ENCODE data around the gene NHSL1.

The NHSL1 gene

GRCh38 chr6:138465007-138465645 is 34.2 kb downstream of the NHSL1 start:
- ATAC-seq (peak; percentile 86), DNase-seq (no peak)
- Mint-ChIP-seq H3K9me3 (peaks cover 0 to 14% of the 10 kb centered on the region in 2 donors), H3K27me3 (no peaks in the 10 kb centered on the region), H3K4me1 (peaks cover 7% of the 10 kb centered on the region), H3K27ac (peak overlapping the region in 1 of 2 donors; percentile 3), H3K4me3 (no peak overlapping the region)

- Mint-ChIP-seq H3K27me3 (no peaks in the 10 kb centered on the region), H3K27ac (peak overlapping the region in 1 of 2 donors; percentile 20), H3K4me1 (peaks cover 7% of the 10 kb centered on the region), H3K4me3 (no peak overlapping the region), H3K9me3 (peaks cover 0 to 14% of the 10 kb centered on the region in 2 donors)
- ATAC-seq (no peak), DNase-seq (no peak)
Measured at GRCh38 chr6:138464085-138464484, 35.2 kb downstream of the NHSL1 start.

- H3K27ac Mint-ChIP-seq, result peak overlapping the region; percentile 1 to 21
- no peak for ATAC-seq
- no peak for DNase-seq
- peaks cover 10% of the 10 kb centered on the region for H3K4me1 Mint-ChIP-seq
- H3K4me3 Mint-ChIP-seq, result no peak overlapping the region
- H3K9me3 Mint-ChIP-seq, result peaks cover 0 to 14% of the 10 kb centered on the region in 2 donors
- H3K27me3 Mint-ChIP-seq, result no peaks in the 10 kb centered on the region
Measured at GRCh38 chr6:138461647-138462046, 37.6 kb downstream of the NHSL1 start.

- peak overlapping the region in 1 of 2 donors; percentile 64 for H3K4me3 Mint-ChIP-seq
- H3K9me3 Mint-ChIP-seq, result peaks cover 0 to 3% of the 10 kb centered on the region in 2 donors
- H3K27me3 Mint-ChIP-seq, result no peaks in the 10 kb centered on the region
- no peak for DNase-seq
- peaks cover 23% of the 10 kb centered on the region for H3K4me1 Mint-ChIP-seq
- H3K27ac Mint-ChIP-seq, result peak overlapping the region; percentile 19 to 70
- no peak for ATAC-seq
Measured at GRCh38 chr6:138456401-138456790, 42.9 kb downstream of the NHSL1 start.

GRCh38 chr6:138455746-138456400 is 43.4 kb downstream of the NHSL1 start:
- peak overlapping the region; percentile 70 to 81 for H3K27ac Mint-ChIP-seq

GRCh38 chr6:138454981-138455706 is 44.1 kb downstream of the NHSL1 start:
- Mint-ChIP-seq H3K9me3 (no peaks in the 10 kb centered on the region), H3K27me3 (no peaks in the 10 kb centered on the region), H3K27ac (peak overlapping the region; percentile 81 to 96), H3K4me3 (peak overlapping the region; percentile 53 to 64), H3K4me1 (peaks cover 20% of the 10 kb centered on the region)
- DNase-seq (peak; percentile 51 to 64), ATAC-seq (peak; percentile 79)

More at GRCh38 chr6:138455746-138456400, 43.4 kb downstream of the NHSL1 start:
- DNase-seq, result peak; percentile 24 to 40
- Mint-ChIP-seq H3K4me3 (peak overlapping the region; percentile 30 to 64), H3K4me1 (peaks cover 20% of the 10 kb centered on the region), H3K27me3 (no peaks in the 10 kb centered on the region), H3K9me3 (no peaks in the 10 kb centered on the region)
- ATAC-seq, result peak; percentile 86

- DNase-seq (no peak), ATAC-seq (no peak)
- Mint-ChIP-seq H3K27ac (no peak overlapping the region), H3K9me3 (no peaks in the 10 kb centered on the region), H3K4me3 (no peak overlapping the region), H3K27me3 (no peaks in the 10 kb centered on the region), H3K4me1 (peaks cover 12% of the 10 kb centered on the region)
Measured at GRCh38 chr6:138451043-138451442, 48.3 kb downstream of the NHSL1 start.

GRCh38 chr6:138450445-138450844 is 48.8 kb downstream of the NHSL1 start:
- ATAC-seq (no peak), DNase-seq (no peak)
- H3K4me1 Mint-ChIP-seq, result peaks cover 10% of the 10 kb centered on the region
- no peak overlapping the region for H3K27ac Mint-ChIP-seq
- H3K27me3 Mint-ChIP-seq, result no peaks in the 10 kb centered on the region
- no peak overlapping the region for H3K4me3 Mint-ChIP-seq
- H3K9me3 Mint-ChIP-seq, result no peaks in the 10 kb centered on the region

GRCh38 chr6:138446821-138447220 is 52.5 kb downstream of the NHSL1 start:
- ATAC-seq, result no peak
- Mint-ChIP-seq H3K27ac (no peak overlapping the region), H3K9me3 (no peaks in the 10 kb centered on the region), H3K4me3 (no peak overlapping the region), H3K27me3 (no peaks in the 10 kb centered on the region), H3K4me1 (no peaks in the 10 kb centered on the region)
- DNase-seq, result no peak

- H3K27me3 Mint-ChIP-seq, result no peaks in the 10 kb centered on the region
- no peak overlapping the region for H3K4me3 Mint-ChIP-seq
- no peak overlapping the region for H3K27ac Mint-ChIP-seq
- DNase-seq (no peak), ATAC-seq (no peak)
- no peaks in the 10 kb centered on the region for H3K9me3 Mint-ChIP-seq
- H3K4me1 Mint-ChIP-seq, result no peaks in the 10 kb centered on the region
Measured at GRCh38 chr6:138443979-138444378, 55.3 kb downstream of the NHSL1 start.

- DNase-seq, result no peak
- Mint-ChIP-seq H3K4me3 (no peak overlapping the region), H3K27ac (no peak overlapping the region), H3K4me1 (no peaks in the 10 kb centered on the region), H3K27me3 (no peaks in the 10 kb centered on the region), H3K9me3 (no peaks in the 10 kb centered on the region)
- ATAC-seq, result no peak
Measured at GRCh38 chr6:138442663-138443062, 56.6 kb downstream of the NHSL1 start.

- Mint-ChIP-seq H3K27me3 (no peaks in the 10 kb centered on the region), H3K4me3 (no peak overlapping the region), H3K9me3 (no peaks in the 10 kb centered on the region), H3K27ac (no peak overlapping the region), H3K4me1 (no peaks in the 10 kb centered on the region)
- no peak for DNase-seq
- no peak for ATAC-seq
Measured at GRCh38 chr6:138441965-138442364, 57.3 kb downstream of the NHSL1 start.

- ATAC-seq, result no peak
- Mint-ChIP-seq H3K4me1 (no peaks in the 10 kb centered on the region), H3K27me3 (no peaks in the 10 kb centered on the region), H3K27ac (no peak overlapping the region), H3K9me3 (no peaks in the 10 kb centered on the region), H3K4me3 (no peak overlapping the region)
- no peak for DNase-seq
Measured at GRCh38 chr6:138440758-138441357, 58.4 kb downstream of the NHSL1 start.

GRCh38 chr6:138440296-138440695 is 59.0 kb downstream of the NHSL1 start:
- ATAC-seq, result no peak
- no peaks in the 10 kb centered on the region for H3K27me3 Mint-ChIP-seq
- no peak for DNase-seq
- no peak overlapping the region for H3K27ac Mint-ChIP-seq
- H3K4me3 Mint-ChIP-seq, result no peak overlapping the region
- no peaks in the 10 kb centered on the region for H3K4me1 Mint-ChIP-seq
- H3K9me3 Mint-ChIP-seq, result no peaks in the 10 kb centered on the region

- DNase-seq, result no peak
- no peaks in the 10 kb centered on the region for H3K4me1 Mint-ChIP-seq
- ATAC-seq, result no peak
- no peak overlapping the region for H3K27ac Mint-ChIP-seq
- H3K27me3 Mint-ChIP-seq, result no peaks in the 10 kb centered on the region
- H3K4me3 Mint-ChIP-seq, result no peak overlapping the region
- H3K9me3 Mint-ChIP-seq, result no peaks in the 10 kb centered on the region
Measured at GRCh38 chr6:138439546-138439945, 59.7 kb downstream of the NHSL1 start.

- Mint-ChIP-seq H3K4me1 (no peaks in the 10 kb centered on the region), H3K27me3 (peaks cover 8% of the 10 kb centered on the region), H3K27ac (no peak overlapping the region), H3K9me3 (no peaks in the 10 kb centered on the region), H3K4me3 (no peak overlapping the region)
- ATAC-seq (no peak), DNase-seq (no peak)
Measured at GRCh38 chr6:138434925-138435324, 64.4 kb downstream of the NHSL1 start.

Data from stimulated activated naive CD8-positive, alpha-beta T cell treated with anti-CD3 and anti-CD28 coated beads, Interleukin-15, amount 100 ng/mL, for 72 hours (primary cell).